SK-N-SH (cell line): ENCODE data around the gene PRKRIP1. TPM values are rescaled to one million over a fixed set of nuclear protein-coding genes. Genes with fewer than 3 reads are reported as not detected.
A peak's percentile ranks its signal among the peaks of the same experiment; 100 is the strongest.

Experiments
- CTCF ChIA-PET: fragments of 300-600, 350-600 bp; formaldehyde crosslinking; extraction: SDS; loops from one replicate; lab custom pipeline; 2021; lab: Yijun Ruan, JAX
- POLR2A ChIA-PET: fragments of 350-600 bp; sonication (Branson Sonifier 250); formaldehyde crosslinking; extraction: SDS; loops from one replicate; lab custom pipeline; 2020; ENCODE audit warnings: antibody characterized with exemption, inconsistent platforms; lab: Yijun Ruan, JAX
- DNase-seq: peaks from one replicate; pipeline ENCODE4 v3.0.0; 2012
- H2AFZ ChIP-seq: fragments of 200-600 bp; sonication (generic); 2 replicates; pipeline ENCODE4 v1.8.1; 2016; ENCODE audit warnings: antibody characterized with exemption, mild to moderate bottlenecking, low read depth
- H3F3A ChIP-seq: fragments of 200-600 bp; sonication (generic); replicated peaks from 2 replicates; pipeline ENCODE3; 2016; ENCODE audit warnings: antibody characterized with exemption, mild to moderate bottlenecking; ENCODE audit not compliant: insufficient read depth
- H3K27ac ChIP-seq, 2 experiments: fragments of 200-500 bp in 1 of 2; fragments of 200-600 bp in 1 of 2; sonication (Bioruptor generic) in 1 of 2; sonication (generic), shearing (Covaris generic) in 1 of 2; 2 replicates each; pipeline versions ENCODE4 v1.5.1 to v1.6.1; 2014 to 2016; ENCODE audit warnings: low read depth in 2 of 2, inconsistent platforms in 1 of 2, low read length in 1 of 2, mild to moderate bottlenecking in 1 of 2, mixed read lengths in 1 of 2
- H3K27me3 ChIP-seq: fragments of 200-600 bp; sonication (generic), shearing (Covaris generic); 2 replicates; pipeline ENCODE4 v1.6.1; 2016; ENCODE audit warnings: mixed run types; ENCODE audit not compliant: insufficient read depth
- H3K36me3 ChIP-seq, 2 experiments: fragments of 200-500 bp in 1 of 2; fragments of 200-600 bp in 1 of 2; sonication (Bioruptor generic) in 1 of 2; sonication (generic) in 1 of 2; replicated peaks in 1 of 2; 2 replicates each; pipeline versions ENCODE3 to v1.5.1; 2014 to 2016; ENCODE audit warnings: low read length in 1 of 2, mild to moderate bottlenecking in 1 of 2; ENCODE audit not compliant: insufficient read depth in 2 of 2, control insufficient read depth in 1 of 2
- H3K4me1 ChIP-seq, 2 experiments: fragments of 200-500 bp in 1 of 2; fragments of 200-600 bp in 1 of 2; sonication (Bioruptor generic) in 1 of 2; sonication (generic), shearing (Covaris generic) in 1 of 2; 2 replicates each; pipeline versions ENCODE4 v1.5.1 to v1.6.1; 2014 to 2016; ENCODE audit warnings: low read depth in 1 of 2, low read length in 1 of 2, mixed run types in 1 of 2; ENCODE audit not compliant: insufficient read depth in 2 of 2, control insufficient read depth in 1 of 2
- H3K4me2 ChIP-seq: fragments of 200-600 bp; sonication (generic), shearing (Covaris generic); 2 replicates; pipeline ENCODE4 v1.6.1; 2017; ENCODE audit warnings: mixed run types
- H3K4me3 ChIP-seq, 2 experiments: fragments of 200-500 bp in 1 of 2; fragments of 200-600 bp in 1 of 2; sonication (Bioruptor generic) in 1 of 2; sonication (generic), shearing (Covaris generic) in 1 of 2; 2 replicates each; pipeline versions ENCODE4 v1.5.1 to v1.8.1; 2014 to 2016; ENCODE audit warnings: low read depth in 2 of 2, inconsistent platforms in 1 of 2, low read length in 1 of 2, mild to moderate bottlenecking in 1 of 2, mixed read lengths in 1 of 2, moderate library complexity in 1 of 2
- H3K79me2 ChIP-seq: fragments of 200-600 bp; sonication (generic); 2 replicates; pipeline ENCODE4 v1.8.1; 2017; ENCODE audit warnings: mild to moderate bottlenecking; ENCODE audit not compliant: insufficient read depth
- H3K9ac ChIP-seq: fragments of 200-600 bp; sonication (generic); 2 replicates; pipeline ENCODE4 v1.6.1; 2017; ENCODE audit warnings: mixed run types
- H3K9me2 ChIP-seq: fragments of 200-600 bp; sonication (generic); 2 replicates; pipeline ENCODE4 v1.6.1; 2017; ENCODE audit warnings: mixed run types
- H3K9me3 ChIP-seq: fragments of 200-600 bp; sonication (generic); 2 replicates; pipeline ENCODE4 v1.6.1; 2017; ENCODE audit warnings: mixed run types, mild to moderate bottlenecking, moderate library complexity
- H4K20me1 ChIP-seq: fragments of 200-600 bp; sonication (generic); 2 replicates; pipeline ENCODE4 v1.6.1; 2017; ENCODE audit warnings: mild to moderate bottlenecking, mixed run types; ENCODE audit not compliant: insufficient read depth
- CTCF ChIP-seq: fragments of 200-600 bp; sonication (generic); IDR thresholded peaks from 2 replicates; pipeline ENCODE4 v1.6.1; 2017; ENCODE audit warnings: antibody characterized with exemption, mild to moderate bottlenecking, moderate library complexity
- ELF1 ChIP-seq: IDR thresholded peaks from 2 replicates; pipeline ENCODE4 v1.4.0; 2012
- EP300 ChIP-seq, 2 experiments: IDR thresholded peaks; 2 replicates each; pipeline versions ENCODE4 v1.4.0 to v1.6.1; 2012; ENCODE audit warnings: borderline replicate concordance in 1 of 2, low read depth in 1 of 2, low read length in 1 of 2
- EZH2phosphoT487 ChIP-seq: fragments of 200-600 bp; sonication (generic); IDR thresholded peaks from 2 replicates; pipeline ENCODE4 v1.6.1; 2017; ENCODE audit warnings: low read depth, mixed run types, mild to moderate bottlenecking, antibody characterized with exemption, moderate library complexity, borderline replicate concordance
- FOSL2 ChIP-seq: IDR thresholded peaks from 2 replicates; pipeline ENCODE4 v1.4.0; 2012; ENCODE audit warnings: low read depth, mild to moderate bottlenecking, moderate library complexity, borderline replicate concordance
- FOXM1 ChIP-seq: IDR thresholded peaks from 2 replicates; pipeline ENCODE4 v1.4.0; 2012; ENCODE audit warnings: low read depth, mild to moderate bottlenecking
- GABPA ChIP-seq: IDR thresholded peaks from 2 replicates; pipeline ENCODE4 v1.4.0; 2012; ENCODE audit warnings: low read depth, mild to moderate bottlenecking
- GATA2 ChIP-seq: sonication (generic); formaldehyde crosslinking; IDR thresholded peaks from 2 replicates; pipeline ENCODE4 v1.5.0; 2020; ENCODE audit warnings: mild to moderate bottlenecking, missing genetic modification reagents
- MAX ChIP-seq: IDR thresholded peaks from 2 replicates; pipeline ENCODE4 v1.4.0; 2012; ENCODE audit warnings: low read depth
- MXI1 ChIP-seq: IDR thresholded peaks from 2 replicates; pipeline ENCODE4 v1.6.1; 2012; ENCODE audit warnings: mild to moderate bottlenecking, low read depth, low read length, improper control_type of control experiment
- RAD21 ChIP-seq: IDR thresholded peaks from 2 replicates; pipeline ENCODE4 v1.6.1; 2012; ENCODE audit warnings: mild to moderate bottlenecking, low read length
- REST ChIP-seq: IDR thresholded peaks from 2 replicates; pipeline ENCODE4 v1.6.1; 2012; ENCODE audit warnings: mild to moderate bottlenecking, low read depth, low read length, moderate library complexity
- SMC3 ChIP-seq: IDR thresholded peaks from 2 replicates; pipeline ENCODE4 v1.6.1; 2012; ENCODE audit warnings: low read depth, low read length, improper control_type of control experiment
- TCF12 ChIP-seq: IDR thresholded peaks from 2 replicates; pipeline ENCODE4 v1.4.0; 2012
- WGBS: methylation state at CpG from one replicate; pipeline ENCODE4 v1.1.6; 2017; ENCODE audit warnings: low lambda C conversion rate; 5-methylcytosine and 5-hydroxymethylcytosine counted together
- polyA plus RNA-seq, 3 experiments: library from polyadenylated mRNA; depleted of rRNA; stranded (reverse); fragments of >200 nt; gene quantifications; 2 replicates each; pipeline ENCODE4 v1.2.3, GENCODE V29; 2012

Gene PRKRIP1
- polyA plus RNA-seq, 1 of the 3 experiments (the other 2 are of a cell fraction) = 41.2 TPM

- H3K27me3 ChIP-seq = no peaks in the 10 kb centered on the region
- H3K9me3 ChIP-seq = no peaks in the 10 kb centered on the region
- H3K36me3 ChIP-seq = peaks cover 9 to 19% of the 10 kb centered on the region in 2 experiments
- CTCF ChIA-PET = interaction anchor here (0.7 to 2.1 kb wide), 4 partner anchors 9 to 53 kb away, joined by 3 to 19 read pairs (median 8); partner anchors contain the start of genes ALKBH4 and LRWD1
- no peak overlapping the region; the same call in 1 of the 2 replicates for H3K4me2 ChIP-seq
- DNase-seq = no peak
- H3K9ac ChIP-seq = peak overlapping the region; percentile 2; the same call in 1 of the 2 replicates
- no peak overlapping the region for H3K4me3 ChIP-seq
- H3K9me2 ChIP-seq = no peaks in the 10 kb centered on the region
- POLR2A ChIA-PET = no interaction called here
- TF ChIP-seq EP300 (IDR thresholded peaks at IDR 0.05; ENCODE audit: borderline replicate concordance in 1 of 2, low read depth in 1 of 2, low read length in 1 of 2) (no peak), ELF1 (no peak)
- peak overlapping the region in 1 of 2 experiments; percentile 43; a peak in 1 of 4 replicates for H3K27ac ChIP-seq
- 94% methylated on average over 39 of the region's 40 CpGs for WGBS
- no peak overlapping the region for H2AFZ ChIP-seq
- peaks cover 0 to 9% of the 10 kb centered on the region in 2 experiments; a peak in 2 of 4 replicates for H3K4me1 ChIP-seq
- 0 out of 2 replicates have a peak, but pooled peaks cover 9% of the 10 kb centered on the region for H4K20me1 ChIP-seq
- peaks cover 22% of the 10 kb centered on the region for H3F3A ChIP-seq
- peaks cover 13% of the 10 kb centered on the region; the same call in 1 of the 2 replicates for H3K79me2 ChIP-seq
These were observed 61.3 kb downstream of the PRKRIP1 start for GRCh38 chr7:102457352-102457924.

- DNase-seq = no peak
- POLR2A ChIA-PET = no interaction called here
- Histone ChIP-seq H3K36me3 (peaks cover 9 to 19% of the 10 kb centered on the region in 2 experiments), H3K9me3 (no peaks in the 10 kb centered on the region), H3K9me2 (no peaks in the 10 kb centered on the region), H4K20me1 (0 out of 2 replicates have a peak, but pooled peaks cover 9% of the 10 kb centered on the region), H2AFZ (no peak overlapping the region), H3K9ac (no peak overlapping the region), H3F3A (peaks cover 22% of the 10 kb centered on the region), H3K4me2 (no peak overlapping the region), H3K79me2 (peaks cover 32% of the 10 kb centered on the region), H3K4me1 (peaks cover 4 to 9% of the 10 kb centered on the region in 2 experiments; a peak in 3 of 4 replicates), H3K27ac (no peak overlapping the region), H3K27me3 (no peaks in the 10 kb centered on the region), H3K4me3 (no peak overlapping the region)
- 96% methylated on average over 23 of the region's 24 CpGs for WGBS
- no peak for TF ChIP-seq RAD21
- TF ChIP-seq MAX = no peak
- no peak for TF ChIP-seq MXI1
- TF ChIP-seq REST = no peak
- no peak for TF ChIP-seq GABPA
- TF ChIP-seq GATA2 (CRISPR knock-in tag) = no peak
- TF ChIP-seq SMC3 = no peak
- no peak for TF ChIP-seq FOSL2
- no peak for TF ChIP-seq TCF12
- no peak for TF ChIP-seq CTCF
- TF ChIP-seq FOXM1 = no peak
- no peak for TF ChIP-seq EZH2phosphoT487
- CTCF ChIA-PET = interaction anchor here (1.7 kb wide), 1 partner anchor 55 kb away, joined by 5 read pairs; no protein-coding TSS in a partner anchor
These were observed 63.2 kb downstream of the PRKRIP1 start for GRCh38 chr7:102459221-102459844.
